NAMALWA (cell line): Measurements from ENCODE around the gene ENG.
"Not testable (repeated sequence)": the region's sequence is repeated elsewhere in the genome, so short reads cannot be mapped to it uniquely, and the experiment has no call there.

Experiments used
- DNase-seq: peaks from one replicate; pipeline ENCODE4 v3.0.0-alpha.2; 2015; ENCODE audit warnings: low spot score

The ENG gene

GRCh38 chr9:127854184-127854806 lies at the start of gene ENG:
ENG (minus strand) TSS chr9:127854658; CDS start chr9:127854355, 303 bp downstream.
- DNase-seq, result no peak

- DNase-seq, result peak; percentile 76
Measured at GRCh38 chr9:127903557-127904475, 49.4 kb upstream of the ENG start.

- DNase-seq, result peak; percentile 83
Measured at GRCh38 chr9:127899128-127899943, 44.9 kb upstream of the ENG start, which contains the start of gene ST6GALNAC6. ST6GALNAC6 (minus strand) TSS chr9:127899603; CDS start chr9:127897981, 1,622 bp downstream.

- peak; percentile 43 for DNase-seq
Measured at GRCh38 chr9:127898433-127899127, 44.1 kb upstream of the ENG start.

GRCh38 chr9:127897193-127897692 lies 42.8 kb upstream of the ENG start:
- peak; percentile 62 for DNase-seq

- DNase-seq, result no peak
Measured at GRCh38 chr9:127896395-127897192, 42.1 kb upstream of the ENG start.

- DNase-seq, result no peak
Measured at GRCh38 chr9:127895811-127896210, 41.4 kb upstream of the ENG start.

GRCh38 chr9:127893392-127893791 lies 38.9 kb upstream of the ENG start:
- no peak for DNase-seq

- DNase-seq, result no peak
Measured at GRCh38 chr9:127892831-127893230, 38.4 kb upstream of the ENG start.

- DNase-seq, result no peak
Measured at GRCh38 chr9:127890053-127890452, 35.6 kb upstream of the ENG start.

- DNase-seq, result peak; percentile 67
Measured at GRCh38 chr9:127887792-127888191, 33.3 kb upstream of the ENG start.

- no peak for DNase-seq
Measured at GRCh38 chr9:127886401-127886972, 32.0 kb upstream of the ENG start.

- no peak for DNase-seq
Measured at GRCh38 chr9:127885508-127886281, 31.2 kb upstream of the ENG start.

GRCh38 chr9:127884976-127885490 lies 30.6 kb upstream of the ENG start:
- DNase-seq, result no peak

GRCh38 chr9:127884427-127884911 lies 30.0 kb upstream of the ENG start:
- no peak for DNase-seq

- DNase-seq, result peak; percentile 44
Measured at GRCh38 chr9:127883959-127884358, 29.5 kb upstream of the ENG start.

GRCh38 chr9:127881715-127882114 lies 27.3 kb upstream of the ENG start:
- not testable (repeated sequence) for DNase-seq

- DNase-seq, result peak; percentile 49
Measured at GRCh38 chr9:127880143-127880542, 25.7 kb upstream of the ENG start.
